Smooth muscle cell (in vitro differentiated cells): ENCODE measurements around the gene WRAP73. TPM values are rescaled to one million over a fixed set of nuclear protein-coding genes. Genes with fewer than 3 reads are reported as not detected.

Experiments
- DNase-seq: peaks from one replicate; lab custom pipeline; 2025; ENCODE audit not compliant: unreplicated experiment; lab: John Stamatoyannopoulos, UW
- H2AFZ ChIP-seq: fragments of 200-600 bp; sonication (generic); 2 replicates; pipeline ENCODE4 v1.6.0; 2016; ENCODE audit warnings: antibody characterized with exemption, low read depth, mild to moderate bottlenecking
- H3F3A ChIP-seq: fragments of 200-600 bp; sonication (generic); 2 replicates; pipeline ENCODE4 v1.6.0; 2017; ENCODE audit warnings: antibody characterized with exemption, low read depth
- H3K27ac ChIP-seq: fragments of 200-600 bp; sonication (generic); 2 replicates; pipeline ENCODE4 v1.5.1; 2016; ENCODE audit warnings: low read depth, mild to moderate bottlenecking
- H3K27me3 ChIP-seq: fragments of 200-600 bp; sonication (generic); 2 replicates; pipeline ENCODE4 v1.6.1; 2016; ENCODE audit warnings: low read depth, mild to moderate bottlenecking
- H3K36me3 ChIP-seq: fragments of 200-600 bp; sonication (generic); 2 replicates; pipeline ENCODE4 v1.5.1; 2016; ENCODE audit warnings: low read depth
- H3K4me1 ChIP-seq: fragments of 200-600 bp; sonication (generic); 2 replicates; pipeline ENCODE4 v1.5.1; 2016; ENCODE audit warnings: low read depth
- H3K4me2 ChIP-seq: fragments of 200-600 bp; sonication (generic); 2 replicates; pipeline ENCODE4 v1.6.0; 2016; ENCODE audit warnings: mild to moderate bottlenecking
- H3K4me3 ChIP-seq: fragments of 200-600 bp; sonication (generic); 2 replicates; pipeline ENCODE4 v1.5.1; 2016; ENCODE audit warnings: mild to moderate bottlenecking
- H3K79me2 ChIP-seq: fragments of 200-600 bp; sonication (generic); 2 replicates; pipeline ENCODE4 v1.6.0; 2016; ENCODE audit warnings: low read depth, mild to moderate bottlenecking
- H3K9ac ChIP-seq: fragments of 200-600 bp; sonication (generic); 2 replicates; pipeline ENCODE4 v1.6.0; 2016; ENCODE audit warnings: low read depth
- H3K9me3 ChIP-seq: fragments of 200-600 bp; sonication (generic); replicated peaks from 2 replicates; pipeline ENCODE4 v1.5.1; 2016; ENCODE audit warnings: low read depth
- H4K20me1 ChIP-seq: fragments of 200-600 bp; sonication (generic); 2 replicates; pipeline ENCODE4 v1.6.0; 2016; ENCODE audit warnings: low read depth
- CTCF ChIP-seq: fragments of 200-600 bp; sonication (generic); IDR thresholded peaks from 2 replicates; pipeline ENCODE4 v1.5.1; 2017; ENCODE audit warnings: borderline replicate concordance, mild to moderate bottlenecking, antibody characterized with exemption; ENCODE audit not compliant: insufficient read depth, poor library complexity, severe bottlenecking
- WGBS: methylation state at CpG from one replicate; pipeline ENCODE4 v1.1.7; 2016; ENCODE audit warnings: low lambda C conversion rate; 5-methylcytosine and 5-hydroxymethylcytosine counted together
- polyA plus RNA-seq: library from polyadenylated mRNA; unstranded; fragments of >200 nt; fragmentation: Nextera tagmentation; extraction: Ambion mirVana; gene quantifications from 2 replicates; pipeline ENCODE4 v1.2.1, GENCODE V29; 2016
- total RNA-seq: library from RNA; depleted of rRNA; stranded (reverse); fragments of >200 nt; gene quantifications from 2 replicates; pipeline ENCODE4 v1.2.3, GENCODE V29; 2014

The WRAP73 gene
- total and polyA plus RNA-seq, 2 experiments from 2014 or later: 17.2 to 20.8 TPM

GRCh38 chr1:3671371-3672180 is 21.7 kb upstream of the WRAP73 start:
- no peak for DNase-seq
- Histone ChIP-seq H3K4me3 (no peak overlapping the region), H3K27ac (no peak overlapping the region), H3K9me3 (no peaks in the 10 kb centered on the region), H3K9ac (no peak overlapping the region), H3K27me3 (no peaks in the 10 kb centered on the region), H3F3A (no peaks in the 10 kb centered on the region), H4K20me1 (no peaks in the 10 kb centered on the region), H3K4me1 (no peaks in the 10 kb centered on the region), H3K36me3 (no peaks in the 10 kb centered on the region), H3K79me2 (no peaks in the 10 kb centered on the region), H3K4me2 (no peak overlapping the region), H2AFZ (no peak overlapping the region)
- 70% methylated on average over 28 of the region's 29 CpGs for WGBS
- TF ChIP-seq CTCF: no peak

- no peak overlapping the region for H3K4me2 ChIP-seq
- TF ChIP-seq CTCF: no peak
- H3K4me3 ChIP-seq: no peak overlapping the region
- no peak overlapping the region for H3K9ac ChIP-seq
- H3K9me3 ChIP-seq: no peaks in the 10 kb centered on the region
- no peaks in the 10 kb centered on the region for H3K79me2 ChIP-seq
- H2AFZ ChIP-seq: no peak overlapping the region
- H4K20me1 ChIP-seq: no peaks in the 10 kb centered on the region
- no peaks in the 10 kb centered on the region for H3K36me3 ChIP-seq
- no peak for DNase-seq
- H3K27me3 ChIP-seq: no peaks in the 10 kb centered on the region
- 92% methylated on average over 13 of the region's 15 CpGs for WGBS
- no peak overlapping the region for H3K27ac ChIP-seq
- no peaks in the 10 kb centered on the region for H3K4me1 ChIP-seq
- no peaks in the 10 kb centered on the region for H3F3A ChIP-seq
Measured at GRCh38 chr1:3670823-3671265, 20.9 kb upstream of the WRAP73 start.

- H3K27me3 ChIP-seq: no peaks in the 10 kb centered on the region
- no peaks in the 10 kb centered on the region for H3K4me1 ChIP-seq
- no peaks in the 10 kb centered on the region for H3K36me3 ChIP-seq
- H3K4me3 ChIP-seq: no peak overlapping the region
- no peaks in the 10 kb centered on the region for H3F3A ChIP-seq
- no peak for TF ChIP-seq CTCF
- no peaks in the 10 kb centered on the region for H4K20me1 ChIP-seq
- H3K4me2 ChIP-seq: no peak overlapping the region
- 82% methylated on average over 9 of the region's 9 CpGs for WGBS
- no peak overlapping the region for H2AFZ ChIP-seq
- no peak for DNase-seq
- H3K27ac ChIP-seq: no peak overlapping the region
- H3K79me2 ChIP-seq: no peaks in the 10 kb centered on the region
- no peak overlapping the region for H3K9ac ChIP-seq
- H3K9me3 ChIP-seq: no peaks in the 10 kb centered on the region
Measured at GRCh38 chr1:3669971-3670431, 20.1 kb upstream of the WRAP73 start.

GRCh38 chr1:3669421-3669821 is 19.5 kb upstream of the WRAP73 start:
- Histone ChIP-seq H3K4me3 (no peak overlapping the region), H3K79me2 (no peaks in the 10 kb centered on the region), H4K20me1 (no peaks in the 10 kb centered on the region), H3K4me2 (no peak overlapping the region), H3K27me3 (no peaks in the 10 kb centered on the region), H3K27ac (no peak overlapping the region), H2AFZ (no peak overlapping the region), H3K4me1 (no peaks in the 10 kb centered on the region), H3K9me3 (no peaks in the 10 kb centered on the region), H3K9ac (no peak overlapping the region), H3F3A (no peaks in the 10 kb centered on the region), H3K36me3 (no peaks in the 10 kb centered on the region)
- 90% methylated on average over 13 of the region's 14 CpGs for WGBS
- no peak for TF ChIP-seq CTCF
- no peak for DNase-seq
